AG09319 (cell line): Measurements from ENCODE around the gene GIPR.
"Not testable (repeated sequence)": the region's sequence is repeated elsewhere in the genome, so short reads cannot be mapped to it uniquely, and the experiment has no call there.

Source experiments
- DNase-seq: peaks from one replicate; pipeline ENCODE4 v3.0.0-alpha.2; 2010; ENCODE audit warnings: low read depth; ENCODE audit errors: extremely low read depth
- CTCF ChIP-seq: IDR thresholded peaks from 2 replicates; pipeline ENCODE4 v1.5.1; 2011; ENCODE audit warnings: low read depth, mild to moderate bottlenecking, inconsistent platforms, low read length, moderate library complexity

GIPR gene

GRCh38 chr19:45667620-45668341 is at the start of gene GIPR:
TSS of gene GIPR (plus strand) at chr19:45668221. CDS start at chr19:45669521, 1,300 bp downstream.
- no peak for TF ChIP-seq CTCF
- DNase-seq, result no peak

- DNase-seq, result no peak
Measured at GRCh38 chr19:45621389-45621788, 46.6 kb upstream of the GIPR start.

GRCh38 chr19:45621976-45622503 is 46.0 kb upstream of the GIPR start:
- TF ChIP-seq CTCF, result no peak
- no peak for DNase-seq

More at GRCh38 chr19:45621389-45621788, 46.6 kb upstream of the GIPR start:
- no peak for TF ChIP-seq CTCF

GRCh38 chr19:45623984-45624383 is 44.0 kb upstream of the GIPR start:
- TF ChIP-seq CTCF, result no peak
- DNase-seq, result no peak

- DNase-seq, result not testable (repeated sequence)
Measured at GRCh38 chr19:45628219-45628618, 39.8 kb upstream of the GIPR start.

GRCh38 chr19:45629704-45630103 is 38.3 kb upstream of the GIPR start:
- no peak for TF ChIP-seq CTCF
- DNase-seq, result no peak

GRCh38 chr19:45630463-45630862 is 37.6 kb upstream of the GIPR start:
- DNase-seq, result no peak
- TF ChIP-seq CTCF, result no peak
